DND-41 (cell line): Measurements from ENCODE around the gene KPRP.

Source experiments
- EZH2 ChIP-seq: IDR thresholded peaks from 3 replicates; pipeline ENCODE4 v1.6.1; 2012; ENCODE audit warnings: borderline replicate concordance, low read depth, mild to moderate bottlenecking, moderate library complexity, low read length, inconsistent platforms; ENCODE audit not compliant: severe bottlenecking
- TF ChIP-seq, protein P1 (sequence below): IDR thresholded peaks from 2 replicates; pipeline ENCODE4 v1.5.1; 2012; ENCODE audit warnings: borderline replicate concordance, low read length, moderate library complexity, mild to moderate bottlenecking; ENCODE audit not compliant: poor library complexity, severe bottlenecking; ENCODE audit errors: extremely low read depth

GRCh38 chr1:152728986-152729385, 28.8 kb upstream of the KPRP start:
- TF ChIP-seq, protein P1, sequence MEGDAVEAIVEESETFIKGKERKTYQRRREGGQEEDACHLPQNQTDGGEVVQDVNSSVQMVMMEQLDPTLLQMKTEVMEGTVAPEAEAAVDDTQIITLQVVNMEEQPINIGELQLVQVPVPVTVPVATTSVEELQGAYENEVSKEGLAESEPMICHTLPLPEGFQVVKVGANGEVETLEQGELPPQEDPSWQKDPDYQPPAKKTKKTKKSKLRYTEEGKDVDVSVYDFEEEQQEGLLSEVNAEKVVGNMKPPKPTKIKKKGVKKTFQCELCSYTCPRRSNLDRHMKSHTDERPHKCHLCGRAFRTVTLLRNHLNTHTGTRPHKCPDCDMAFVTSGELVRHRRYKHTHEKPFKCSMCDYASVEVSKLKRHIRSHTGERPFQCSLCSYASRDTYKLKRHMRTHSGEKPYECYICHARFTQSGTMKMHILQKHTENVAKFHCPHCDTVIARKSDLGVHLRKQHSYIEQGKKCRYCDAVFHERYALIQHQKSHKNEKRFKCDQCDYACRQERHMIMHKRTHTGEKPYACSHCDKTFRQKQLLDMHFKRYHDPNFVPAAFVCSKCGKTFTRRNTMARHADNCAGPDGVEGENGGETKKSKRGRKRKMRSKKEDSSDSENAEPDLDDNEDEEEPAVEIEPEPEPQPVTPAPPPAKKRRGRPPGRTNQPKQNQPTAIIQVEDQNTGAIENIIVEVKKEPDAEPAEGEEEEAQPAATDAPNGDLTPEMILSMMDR = no peak
- no peak for TF ChIP-seq EZH2
